GM23248 (cell line): ENCODE data around the gene SLC25A53.

Experiments used
- EZH2 ChIP-seq: fragments of 200-600 bp; sonication (generic); IDR thresholded peaks from 2 replicates; pipeline ENCODE4 v1.6.1; 2018; ENCODE audit warnings: antibody characterized with exemption, mild to moderate bottlenecking; ENCODE audit not compliant: insufficient read depth, poor library complexity, severe bottlenecking
- EZH2phosphoT487 ChIP-seq: fragments of 200-600 bp; sonication (generic); IDR thresholded peaks from 2 replicates; pipeline ENCODE4 v1.6.1; 2018; ENCODE audit warnings: antibody characterized with exemption, moderate library complexity, mild to moderate bottlenecking, low read depth; ENCODE audit not compliant: insufficient read depth

GRCh38 chrX:104166735-104167436, 10.1 kb upstream of the SLC25A53 start:
- TF ChIP-seq EZH2: no peak
- no peak for TF ChIP-seq EZH2phosphoT487
